GM18870 (cell line): ENCODE results near the gene AQP1.

Experiments
- ATAC-seq: cut with Tn5 transposase; IDR thresholded peaks from one replicate; pipeline ENCODE4 v1.9.1; 2021; ENCODE audit warnings: moderate library complexity; ENCODE audit not compliant: unreplicated experiment

Gene AQP1

DNA sequence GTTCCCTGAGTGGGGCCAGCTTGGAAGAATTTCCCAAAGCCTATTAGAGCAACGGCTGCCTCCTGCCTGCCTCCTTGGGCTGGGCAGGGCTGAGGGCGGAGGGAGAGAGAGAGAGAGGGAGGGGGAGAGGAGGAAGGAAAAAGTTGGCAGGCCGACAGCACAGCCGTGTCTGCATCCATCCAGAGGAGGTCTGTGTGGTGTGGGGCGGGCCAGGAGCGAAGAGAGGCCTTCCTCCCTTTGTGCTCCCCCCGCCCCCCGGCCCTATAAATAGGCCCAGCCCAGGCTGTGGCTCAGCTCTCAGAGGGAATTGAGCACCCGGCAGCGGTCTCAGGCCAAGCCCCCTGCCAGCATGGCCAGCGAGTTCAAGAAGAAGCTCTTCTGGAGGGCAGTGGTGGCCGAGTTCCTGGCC lies at the start of gene AQP1:
AQP1 (plus strand) TSS at position 293 of the 409 bp plus-strand sequence; CDS start at position 350, 57 bp downstream.
- ATAC-seq: no peak

DNA sequence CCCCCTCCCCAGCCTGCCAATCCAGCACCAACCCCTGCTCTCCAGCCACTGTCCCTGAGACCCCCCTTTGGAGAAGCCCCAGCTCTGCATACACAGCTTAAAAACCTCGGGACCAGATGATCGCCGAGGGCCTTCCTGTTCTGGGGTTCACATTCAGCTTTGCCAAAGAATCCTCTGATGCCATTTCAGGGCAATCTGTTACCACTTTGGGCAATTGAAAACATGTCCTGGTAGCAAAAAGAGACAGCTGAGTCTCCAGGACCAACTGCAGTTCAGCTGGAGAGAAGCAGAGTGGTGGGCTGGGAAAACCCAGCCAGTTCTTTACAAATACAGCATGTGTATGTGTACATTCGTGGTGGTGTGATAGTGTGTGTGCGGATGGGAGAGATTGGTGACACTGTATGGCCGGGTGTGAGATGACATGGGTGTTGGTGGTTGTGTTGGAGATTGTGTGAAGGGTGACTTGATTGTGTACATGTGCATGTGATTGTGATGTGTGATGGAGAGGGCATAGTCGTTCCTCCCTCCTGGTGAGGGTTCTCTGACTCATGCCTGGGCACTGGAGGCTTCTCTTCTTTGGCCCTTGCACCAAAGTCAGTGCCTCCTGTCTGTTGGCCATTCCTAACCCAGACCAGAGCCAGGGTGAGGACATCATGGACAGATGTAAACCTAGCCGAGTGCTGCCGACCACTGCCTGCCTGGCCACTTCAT lies 48.5 kb upstream of the AQP1 start:
- ATAC-seq: no peak

DNA sequence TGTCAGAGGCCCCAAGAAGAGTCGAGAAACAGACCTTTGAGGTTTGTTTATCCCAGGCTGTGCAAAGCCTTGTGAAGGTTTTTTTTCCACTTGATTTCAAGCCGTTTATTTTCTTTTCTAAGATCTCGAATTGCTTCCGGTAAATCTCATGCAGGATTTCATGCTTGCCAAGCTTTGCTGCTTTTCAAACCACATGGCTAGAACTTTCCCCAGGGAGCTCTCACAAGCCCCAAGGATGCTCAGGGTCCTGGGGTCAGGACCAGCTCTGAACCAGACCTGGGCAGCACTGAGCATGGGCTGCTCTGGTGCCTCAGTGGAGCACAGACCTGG lies 48.0 kb upstream of the AQP1 start:
- no peak for ATAC-seq

GRCh38 chr7:30864101-30864500 lies 47.6 kb upstream of the AQP1 start:
- ATAC-seq: no peak

- no peak for ATAC-seq
These were observed 46.6 kb upstream of the AQP1 start for GRCh38 chr7:30865076-30865475.

DNA sequence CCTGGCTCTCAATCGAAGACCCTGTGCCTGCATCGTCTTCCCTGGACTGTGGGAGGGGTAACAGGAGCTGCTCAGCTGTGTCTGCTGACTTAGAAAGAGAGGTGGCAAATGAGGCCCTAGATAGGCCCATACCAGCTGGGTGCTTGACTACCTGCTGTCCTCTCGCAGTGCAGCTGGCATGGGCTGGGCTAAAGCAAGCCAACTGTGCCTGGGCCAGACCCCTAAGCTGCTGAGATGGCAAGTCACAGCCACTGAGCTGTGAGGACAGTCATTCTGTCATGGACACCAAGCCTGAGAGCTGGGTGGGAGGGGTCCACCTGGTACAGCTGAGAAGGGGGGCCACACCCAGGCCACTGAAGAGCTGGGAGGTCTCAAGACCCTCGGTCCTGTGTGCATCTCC lies 45.8 kb upstream of the AQP1 start:
- no peak for ATAC-seq

DNA sequence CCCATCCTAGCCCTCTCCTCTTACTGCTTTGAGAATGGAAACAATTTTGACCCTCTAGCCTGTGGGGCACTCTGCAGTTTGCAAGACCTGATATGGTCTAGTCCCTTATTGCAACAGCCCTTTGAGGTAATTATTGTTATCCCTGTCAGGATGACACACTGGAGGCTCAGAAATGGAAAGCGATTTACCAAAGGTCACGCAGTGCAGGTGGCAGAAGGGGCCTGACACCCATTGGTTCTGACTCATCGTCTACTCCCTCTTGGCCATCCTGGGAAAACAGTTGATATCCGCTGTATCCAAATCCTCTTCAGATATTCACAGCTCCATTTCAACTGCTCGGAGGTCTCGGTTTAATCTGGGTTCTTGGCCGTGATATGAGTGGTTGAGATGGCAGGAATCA lies 44.7 kb upstream of the AQP1 start:
- ATAC-seq: no peak

DNA sequence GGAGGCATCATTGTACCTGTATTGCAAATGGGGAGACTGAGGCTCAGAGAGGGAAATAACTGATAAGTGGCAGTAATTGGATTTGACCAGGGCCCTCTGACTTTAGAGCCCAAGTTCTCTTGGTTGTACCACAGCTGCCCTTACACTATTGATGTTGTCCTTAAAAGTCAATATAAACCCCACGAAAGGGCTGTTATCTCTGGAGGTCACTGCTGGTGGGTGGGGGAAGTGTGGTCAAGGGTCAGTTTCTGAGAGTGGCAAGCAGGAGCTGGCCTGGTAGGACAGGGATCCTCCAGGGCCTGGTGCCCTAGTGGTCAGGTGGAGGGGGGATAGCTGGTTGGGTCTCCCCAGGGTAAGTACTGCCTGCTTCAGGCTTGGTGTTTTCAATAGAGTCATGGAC lies 44.2 kb upstream of the AQP1 start:
- ATAC-seq: no peak

GRCh38 chr7:30869794-30870611 lies 41.6 kb upstream of the AQP1 start:
- no peak for ATAC-seq

DNA sequence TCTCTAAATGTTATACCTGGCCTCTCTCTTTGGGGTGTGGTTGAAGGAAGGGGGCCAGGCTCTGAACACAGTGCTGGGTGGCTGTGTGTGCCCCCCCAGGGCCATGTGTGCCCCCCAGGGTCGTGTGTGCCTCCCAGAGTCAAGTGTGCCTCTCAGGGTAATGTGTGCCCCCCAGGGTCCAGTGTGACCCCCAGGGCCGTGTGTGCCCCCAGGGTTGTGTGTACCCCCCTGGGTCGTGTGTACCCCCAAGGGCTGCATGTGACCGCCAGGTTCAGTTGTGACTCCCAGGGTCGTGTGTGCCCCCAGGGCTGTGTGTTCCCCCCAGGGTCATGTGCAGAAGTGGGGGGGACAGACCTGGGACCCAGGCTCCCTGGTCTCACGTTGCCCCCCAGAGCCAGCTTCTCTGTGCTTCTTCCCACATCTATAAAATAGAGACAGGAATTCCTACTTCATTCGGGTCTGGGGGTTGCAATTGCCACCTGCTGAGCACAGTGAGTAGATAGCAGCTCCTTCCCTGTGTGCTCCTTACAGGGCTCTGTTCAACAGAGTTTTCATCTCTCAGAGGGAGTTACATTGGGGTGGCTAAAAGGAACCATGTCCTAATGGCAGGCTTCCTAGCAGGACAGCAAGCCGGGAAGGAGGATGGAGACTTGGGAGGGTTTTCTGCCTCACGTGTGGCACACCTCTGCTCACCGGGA lies 40.7 kb upstream of the AQP1 start:
- ATAC-seq: no peak

DNA sequence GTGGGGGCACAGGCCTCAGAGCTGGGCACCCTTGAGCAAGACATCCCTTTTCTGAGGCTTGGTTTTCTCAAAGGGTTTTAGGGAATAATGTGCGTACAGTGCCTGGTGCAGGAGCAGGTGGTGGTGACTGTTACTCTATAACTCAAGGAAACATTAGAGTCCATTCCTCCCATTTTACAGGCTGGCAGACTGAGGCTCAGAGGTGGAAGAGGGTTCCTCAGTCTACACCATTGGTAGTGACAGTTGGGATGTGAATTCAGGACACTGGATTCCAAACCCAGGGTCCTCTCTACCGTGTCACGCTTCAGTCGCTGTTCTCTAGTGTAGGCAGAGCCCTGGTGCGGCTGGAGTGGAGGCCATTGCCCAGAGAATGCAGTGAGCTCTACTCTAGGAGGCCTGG lies 40.0 kb upstream of the AQP1 start:
- ATAC-seq: no peak

DNA sequence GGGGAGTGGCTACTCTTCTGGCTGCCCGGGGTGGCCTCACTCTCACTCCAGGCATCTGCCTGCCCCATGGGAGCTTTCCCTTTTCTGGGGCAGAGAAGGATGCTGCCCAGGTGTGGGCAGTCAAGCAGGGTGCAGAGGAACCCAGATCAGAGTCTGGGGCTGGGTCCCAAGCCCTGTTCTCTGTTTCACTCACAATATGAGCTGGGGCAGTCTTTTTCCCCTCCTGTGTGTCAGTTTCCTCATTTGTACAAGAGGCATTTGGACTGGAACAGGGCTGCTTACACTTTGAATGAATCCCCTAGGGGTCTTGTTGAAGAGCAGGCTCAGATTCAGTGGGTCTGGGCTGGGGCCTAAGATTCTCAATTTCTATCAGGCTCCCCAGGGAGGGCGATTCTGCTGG lies 38.4 kb upstream of the AQP1 start:
- ATAC-seq: no peak

GRCh38 chr7:30873656-30874055 lies 38.0 kb upstream of the AQP1 start:
- no peak for ATAC-seq

DNA sequence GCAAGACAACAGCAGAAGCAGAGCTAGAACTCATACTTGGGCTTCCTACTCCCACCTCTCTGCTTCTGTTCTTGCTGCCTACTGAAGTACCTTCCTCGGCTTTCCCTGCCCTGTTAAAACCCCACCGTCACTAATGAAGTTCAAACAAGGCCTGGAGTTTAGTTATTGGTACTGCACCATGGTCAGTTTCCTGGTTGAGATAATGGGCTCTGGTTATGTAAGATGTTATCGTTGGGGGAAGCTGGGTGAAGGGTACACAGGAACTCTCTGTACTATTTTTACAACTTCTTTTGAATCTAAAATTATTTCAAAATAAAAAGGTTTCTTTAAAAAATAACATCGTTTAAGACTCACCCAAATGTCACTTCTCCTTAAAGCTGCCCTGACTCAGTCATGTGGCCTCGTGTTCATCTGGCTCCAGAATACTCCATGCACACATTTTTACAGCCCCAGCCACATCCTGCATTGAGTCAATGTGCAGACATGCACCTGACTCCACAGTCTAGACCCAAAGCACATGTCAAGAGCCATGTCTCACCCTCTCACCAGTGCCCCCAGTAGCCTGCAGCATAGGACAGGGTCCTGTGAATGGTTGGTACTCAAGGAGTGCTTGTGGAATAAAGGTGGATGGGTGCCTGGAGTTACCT lies 36.9 kb upstream of the AQP1 start:
- no peak for ATAC-seq

DNA sequence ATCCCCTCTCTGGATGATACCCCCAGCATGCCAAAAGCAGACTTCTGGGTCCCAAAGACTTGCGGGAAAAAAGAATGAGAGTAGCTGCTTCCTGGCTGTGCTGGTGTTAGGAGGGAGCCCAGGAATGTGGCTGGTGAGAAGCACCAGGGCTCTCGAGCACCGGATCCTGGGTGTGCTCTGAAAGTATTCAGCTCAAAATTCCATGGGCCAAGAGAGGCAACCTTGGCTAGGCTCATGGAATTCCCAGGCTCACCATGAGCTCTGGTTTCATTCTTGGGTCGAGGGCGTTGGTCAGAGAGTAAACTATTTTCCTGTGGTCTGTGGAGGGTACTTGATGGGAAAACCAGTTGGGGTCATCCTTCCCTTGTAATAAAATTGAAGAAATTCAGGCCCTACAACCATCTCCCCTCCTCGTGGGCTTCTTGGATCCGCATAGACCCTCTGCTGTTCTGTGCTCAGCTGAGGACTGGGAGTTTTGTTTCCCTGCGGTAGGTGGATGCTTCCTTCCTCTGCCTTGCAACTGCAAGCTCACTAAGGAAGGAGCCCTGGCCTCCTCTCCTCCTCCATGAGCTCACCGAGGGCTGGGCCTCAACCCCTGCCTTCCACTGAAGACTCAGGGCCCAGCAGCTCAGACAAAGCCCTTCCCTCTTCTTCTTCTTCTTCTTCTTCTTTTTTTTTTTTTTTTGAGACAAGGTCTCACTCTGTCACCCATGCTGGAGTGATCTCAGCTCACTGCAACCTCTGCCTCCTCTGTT lies 34.5 kb upstream of the AQP1 start:
- ATAC-seq: no peak

DNA sequence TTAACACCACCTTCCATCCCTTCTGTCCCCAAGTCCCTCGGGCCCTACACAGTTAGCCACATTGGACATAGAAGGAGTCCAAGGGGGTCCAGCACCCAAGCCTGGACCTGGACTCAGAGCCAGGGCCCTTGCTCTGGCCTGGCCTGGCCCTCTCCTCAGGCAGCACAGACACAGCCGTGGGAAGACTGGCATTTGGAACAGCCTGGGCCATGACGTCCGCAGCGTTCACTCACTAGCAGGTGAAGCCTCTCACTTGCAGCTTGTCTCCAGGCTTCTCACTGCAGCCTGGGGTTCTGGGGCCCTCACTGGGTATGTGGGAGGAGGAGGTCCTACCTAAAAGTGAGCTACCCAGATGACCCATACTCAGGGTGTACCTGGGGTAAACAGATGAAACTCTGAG lies 33.7 kb upstream of the AQP1 start:
- no peak for ATAC-seq

GRCh38 chr7:30879139-30880124 lies 32.2 kb upstream of the AQP1 start:
- ATAC-seq: no peak

GRCh38 chr7:30880125-30880720 lies 31.4 kb upstream of the AQP1 start:
- no peak for ATAC-seq

DNA sequence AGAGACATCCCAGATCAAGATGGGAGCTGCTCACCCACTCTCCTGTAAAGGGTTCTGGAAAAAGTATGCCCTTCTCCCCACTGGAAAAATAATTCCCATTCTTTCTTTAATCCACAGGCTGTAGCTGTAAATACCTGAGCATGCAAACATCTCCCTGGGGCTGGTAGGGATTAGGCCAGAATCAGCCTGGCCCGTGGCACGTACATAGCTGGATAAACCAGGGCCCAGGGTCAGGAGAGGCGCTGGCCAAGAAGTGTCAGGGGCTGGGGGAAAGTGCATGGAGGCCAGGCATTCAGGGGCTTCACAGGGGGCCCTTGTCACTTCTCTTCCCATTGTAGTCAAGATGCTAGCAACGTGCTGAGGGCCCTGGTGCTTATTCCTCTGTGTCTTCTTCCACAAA lies 30.7 kb upstream of the AQP1 start:
- ATAC-seq: no peak
